CD4-positive, CD25-positive, alpha-beta regulatory T cell (primary cell): ENCODE measurements around the gene FTH1. TPM values are rescaled to one million over a fixed set of nuclear protein-coding genes. Genes with fewer than 3 reads are reported as not detected.
"Not testable (repeated sequence)": the region's sequence is repeated elsewhere in the genome, so short reads cannot be mapped to it uniquely, and the experiment has no call there.

Source experiments
- ATAC-seq, 2 donors: fragments of 150-1000 bp; cut with Tn5 transposase; one replicate each; pipeline ENCODE4 v1.10.0; 2021; ENCODE audit warnings: low read depth in 2 of 2, moderate number of reproducible peaks in 2 of 2, moderate library complexity in 1 of 2
- DNase-seq, 3 donors: peaks; one replicate each; pipeline versions ENCODE4 v3.0.0 to v3.0.0-alpha.2; 2012 to 2022; ENCODE audit warnings: mixed read lengths in 1 of 3
- H3K27ac ChIP-seq: one replicate; pipeline ENCODE4 v1.7.0; 2013; ENCODE audit warnings: mild to moderate bottlenecking, low read length; ENCODE audit not compliant: insufficient read depth, poor library complexity, severe bottlenecking
- H3K27me3 ChIP-seq: one replicate; pipeline ENCODE4 v1.7.0; 2013; ENCODE audit warnings: low read length; ENCODE audit not compliant: control insufficient read depth, insufficient read depth
- H3K36me3 ChIP-seq: one replicate; pipeline ENCODE4 v1.7.0; 2013; ENCODE audit warnings: mild to moderate bottlenecking, low read length, moderate library complexity; ENCODE audit not compliant: control insufficient read depth, insufficient read depth
- H3K4me1 ChIP-seq: 2 replicates; pipeline ENCODE4 v1.7.0; 2013; ENCODE audit warnings: mild to moderate bottlenecking, low read length; ENCODE audit not compliant: insufficient read depth, control insufficient read depth, poor library complexity, severe bottlenecking
- H3K4me3 ChIP-seq: one replicate; pipeline ENCODE4 v1.7.0; 2013; ENCODE audit warnings: low read depth, mild to moderate bottlenecking, low read length, moderate library complexity
- H3K9me3 ChIP-seq, 2 experiments: 1 replicate in 1 of 2; 2 replicates in 1 of 2; pipeline ENCODE4 v1.7.0; 2013; ENCODE audit warnings: low read length in 2 of 2, mild to moderate bottlenecking in 1 of 2, moderate library complexity in 1 of 2; ENCODE audit not compliant: control insufficient read depth in 2 of 2
- H3K27ac Mint-ChIP-seq, 3 donors: one replicate each; pipeline ENCODE4 v1.8.0; 2020 to 2022; ENCODE audit warnings: mild to moderate bottlenecking in 3 of 3, mixed read lengths in 3 of 3, moderate library complexity in 2 of 3
- H3K27me3 Mint-ChIP-seq: one replicate; pipeline ENCODE4 v1.8.0; 2022; ENCODE audit warnings: mild to moderate bottlenecking, mixed read lengths
- H3K36me3 Mint-ChIP-seq: one replicate; pipeline ENCODE4 v1.8.0; 2020; ENCODE audit warnings: mixed read lengths
- H3K4me1 Mint-ChIP-seq, 4 donors: one replicate each; pipeline ENCODE4 v1.8.0; 2020 to 2022; ENCODE audit warnings: mixed read lengths in 4 of 4, mild to moderate bottlenecking in 1 of 4
- H3K4me3 Mint-ChIP-seq, 4 donors: one replicate each; pipeline ENCODE4 v1.8.0; 2020 to 2022; ENCODE audit warnings: mild to moderate bottlenecking in 4 of 4, mixed read lengths in 4 of 4, moderate library complexity in 3 of 4
- H3K9me3 Mint-ChIP-seq, 7 donors: one replicate each; pipeline ENCODE4 v1.8.0; 2020 to 2022; ENCODE audit warnings: mixed read lengths in 7 of 7, mild to moderate bottlenecking in 3 of 7, moderate library complexity in 2 of 7
- polyA plus RNA-seq, 4 donors: library from polyadenylated mRNA; unstranded; fragments of 300-500 nt; fragmentation: Illumina TruSeq; gene quantifications; one replicate each; pipeline ENCODE4 v1.2.3, GENCODE V29; 2021
- total RNA-seq: library from RNA; stranded (reverse); gene quantifications from one replicate; pipeline ENCODE4 v1.2.3, GENCODE V29; 2022

The FTH1 gene
- total and polyA plus RNA-seq, 5 donors from 2014 or later: 2,525 to 3,518 (median 3,282) TPM

GRCh38 chr11:61954106-61954850 lies 13.2 kb downstream of the FTH1 start:
- H3K27me3 ChIP-seq: peaks cover 6% of the 10 kb centered on the region
- DNase-seq: no peak
- no peaks in the 10 kb centered on the region for H3K9me3 ChIP-seq
- peaks cover 0 to 11% (median 3%) of the 10 kb centered on the region in 4 donors for H3K4me1 Mint-ChIP-seq
- no peak overlapping the region for H3K27ac ChIP-seq
- no peaks in the 10 kb centered on the region for H3K36me3 Mint-ChIP-seq
- H3K27ac Mint-ChIP-seq: no peak overlapping the region
- H3K36me3 ChIP-seq: no peaks in the 10 kb centered on the region
- H3K4me3 ChIP-seq: no peak overlapping the region
- peak overlapping the region in 1 of 4 donors; percentile 11 for H3K4me3 Mint-ChIP-seq
- H3K27me3 Mint-ChIP-seq: peaks cover 27% of the 10 kb centered on the region
- peaks cover 11% of the 10 kb centered on the region for H3K4me1 ChIP-seq
- ATAC-seq: no peak
- no peaks in the 10 kb centered on the region for H3K9me3 Mint-ChIP-seq

GRCh38 chr11:61953632-61954031 lies 13.8 kb downstream of the FTH1 start:
- DNase-seq: not testable (repeated sequence)

GRCh38 chr11:61952882-61953281 lies 14.6 kb downstream of the FTH1 start:
- Mint-ChIP-seq H3K27ac (no peak overlapping the region), H3K4me3 (no peak overlapping the region), H3K9me3 (no peaks in the 10 kb centered on the region), H3K36me3 (no peaks in the 10 kb centered on the region), H3K4me1 (peaks cover 0 to 11% (median 3%) of the 10 kb centered on the region in 4 donors), H3K27me3 (peaks cover 28% of the 10 kb centered on the region)
- Histone ChIP-seq H3K27ac (no peak overlapping the region), H3K36me3 (no peaks in the 10 kb centered on the region), H3K4me3 (no peak overlapping the region), H3K4me1 (peaks cover 11% of the 10 kb centered on the region), H3K9me3 (no peaks in the 10 kb centered on the region), H3K27me3 (peaks cover 6% of the 10 kb centered on the region)
- ATAC-seq (no peak), DNase-seq (no peak)

More at GRCh38 chr11:61953632-61954031, 13.8 kb downstream of the FTH1 start:
- peaks cover 27% of the 10 kb centered on the region for H3K27me3 Mint-ChIP-seq
- H3K9me3 Mint-ChIP-seq, H3K27ac ChIP-seq, H3K4me3 ChIP-seq, H3K36me3 Mint-ChIP-seq, H3K27ac Mint-ChIP-seq, H3K36me3 ChIP-seq, ATAC-seq, H3K27me3 ChIP-seq, H3K9me3 ChIP-seq: not testable (repeated sequence)
- H3K4me1 ChIP-seq: peaks cover 11% of the 10 kb centered on the region
- H3K4me1 Mint-ChIP-seq: peaks cover 0 to 11% (median 3%) of the 10 kb centered on the region in 4 donors
- peak overlapping the region in 1 of 4 donors; percentile 11 for H3K4me3 Mint-ChIP-seq

GRCh38 chr11:61951484-61952135 lies 15.8 kb downstream of the FTH1 start:
- Mint-ChIP-seq H3K27ac (no peak overlapping the region), H3K4me1 (peaks cover 0 to 11% (median 3%) of the 10 kb centered on the region in 4 donors), H3K36me3 (no peaks in the 10 kb centered on the region), H3K9me3 (no peaks in the 10 kb centered on the region), H3K4me3 (no peak overlapping the region), H3K27me3 (peaks cover 38% of the 10 kb centered on the region)
- no peak for ATAC-seq
- H3K27me3 ChIP-seq: peaks cover 6% of the 10 kb centered on the region
- H3K9me3 ChIP-seq: no peaks in the 10 kb centered on the region
- H3K27ac ChIP-seq: no peak overlapping the region
- H3K36me3 ChIP-seq: no peaks in the 10 kb centered on the region
- H3K4me1 ChIP-seq: peaks cover 11% of the 10 kb centered on the region
- DNase-seq: no peak
- no peak overlapping the region for H3K4me3 ChIP-seq

GRCh38 chr11:61950035-61950547 lies 17.3 kb downstream of the FTH1 start, which contains the start of gene BEST1:
Gene BEST1 (plus strand): TSS chr11:61950351. CDS start chr11:61951807, 1,456 bp downstream.
- H3K4me1 ChIP-seq: peaks cover 3% of the 10 kb centered on the region
- H3K4me3 Mint-ChIP-seq: no peak within 1 kb of the TSS
- H3K36me3 Mint-ChIP-seq: no peaks in the 10 kb centered on the region
- no peak within 1 kb of the TSS for H3K27ac ChIP-seq
- H3K9me3 ChIP-seq: no peaks in the 10 kb centered on the region
- ATAC-seq (no peak), DNase-seq (no peak)
- H3K27me3 ChIP-seq: peaks cover 6% of the 10 kb centered on the region
- no peak within 1 kb of the TSS for H3K4me3 ChIP-seq
- H3K36me3 ChIP-seq: no peaks in the 10 kb centered on the region
- peaks cover 0 to 3% (median 0%) of the 10 kb centered on the region in 4 donors for H3K4me1 Mint-ChIP-seq
- peak within 1 kb of the TSS; percentile 27 to 80 (median 36) for H3K27ac Mint-ChIP-seq
- no peaks in the 10 kb centered on the region for H3K9me3 Mint-ChIP-seq
- peaks cover 29% of the 10 kb centered on the region for H3K27me3 Mint-ChIP-seq

GRCh38 chr11:61949169-61950034 lies 18.0 kb downstream of the FTH1 start:
- Histone ChIP-seq H3K27ac (no peak overlapping the region), H3K4me1 (no peaks in the 10 kb centered on the region), H3K36me3 (no peaks in the 10 kb centered on the region), H3K9me3 (no peaks in the 10 kb centered on the region), H3K4me3 (no peak overlapping the region), H3K27me3 (peaks cover 3% of the 10 kb centered on the region)
- peaks cover 26% of the 10 kb centered on the region for H3K27me3 Mint-ChIP-seq
- H3K4me3 Mint-ChIP-seq: no peak overlapping the region
- H3K36me3 Mint-ChIP-seq: no peaks in the 10 kb centered on the region
- no peaks in the 10 kb centered on the region for H3K9me3 Mint-ChIP-seq
- ATAC-seq (no peak), DNase-seq (no peak)
- no peak overlapping the region for H3K27ac Mint-ChIP-seq
- no peaks in the 10 kb centered on the region for H3K4me1 Mint-ChIP-seq

GRCh38 chr11:61948505-61948904 lies 18.9 kb downstream of the FTH1 start:
- no peaks in the 10 kb centered on the region for H3K9me3 Mint-ChIP-seq
- ATAC-seq: no peak
- peaks cover 0 to 2% (median 0%) of the 10 kb centered on the region in 4 donors for H3K4me1 Mint-ChIP-seq
- H3K27ac Mint-ChIP-seq: no peak overlapping the region
- Histone ChIP-seq H3K4me3 (no peak overlapping the region), H3K27me3 (no peaks in the 10 kb centered on the region), H3K9me3 (no peaks in the 10 kb centered on the region), H3K36me3 (no peaks in the 10 kb centered on the region), H3K4me1 (no peaks in the 10 kb centered on the region), H3K27ac (no peak overlapping the region)
- no peaks in the 10 kb centered on the region for H3K36me3 Mint-ChIP-seq
- DNase-seq: no peak
- peaks cover 20% of the 10 kb centered on the region for H3K27me3 Mint-ChIP-seq
- no peak overlapping the region for H3K4me3 Mint-ChIP-seq
